GM12892 (cell line): Measurements from ENCODE around the gene ATRNL1.

ENCODE experiments used
- POLR2A ChIP-seq: IDR thresholded peaks from 2 replicates; pipeline ENCODE4 v1.6.1; 2011; ENCODE audit warnings: low read depth, low read length, control low read depth
- POLR2AphosphoS5 ChIP-seq: IDR thresholded peaks from 2 replicates; pipeline ENCODE4 v1.6.1; 2011; ENCODE audit warnings: low read depth, low read length, control low read depth
- TAF1 ChIP-seq: IDR thresholded peaks from 2 replicates; pipeline ENCODE4 v1.6.1; 2011; ENCODE audit warnings: low read depth, mild to moderate bottlenecking, control low read depth, low read length, borderline replicate concordance

DNA sequence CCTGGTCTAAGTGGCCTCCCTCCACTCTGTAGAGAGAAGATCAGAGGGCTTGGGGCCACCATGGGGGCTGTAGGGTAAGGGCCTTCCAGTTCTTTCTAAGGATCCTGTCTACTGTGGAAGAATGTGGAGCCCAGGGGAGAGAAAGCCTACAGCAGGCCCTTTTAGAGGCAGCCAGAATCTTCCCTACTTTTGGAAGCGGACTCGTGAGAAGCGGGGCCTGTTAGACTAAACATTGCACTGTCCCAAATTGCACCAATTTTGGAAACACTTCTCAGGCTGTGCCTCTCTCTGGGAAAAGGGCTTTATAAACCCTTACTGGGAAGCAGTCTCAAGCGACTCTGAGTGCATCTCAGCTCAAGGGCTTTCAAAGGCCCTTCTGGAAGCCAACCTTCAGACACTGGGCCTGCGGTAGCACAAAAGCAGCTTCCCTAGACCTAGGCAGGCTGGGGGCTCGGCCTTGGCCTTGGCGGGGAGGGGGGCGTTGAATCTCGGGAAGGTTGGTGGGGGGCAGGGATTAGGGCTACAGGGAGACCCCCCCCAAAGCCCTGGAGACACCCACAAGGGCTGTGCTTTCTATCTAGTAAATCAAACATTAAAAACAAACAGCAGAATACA lies 881.8 kb downstream of the ATRNL1 start:
- TF ChIP-seq TAF1 (no peak), POLR2A (no peak), POLR2AphosphoS5 (no peak)
